Activated naive CD8-positive, alpha-beta T cell (primary cell): ENCODE data around the gene FAM240A.

Source experiments
- H3K27ac Mint-ChIP-seq: one replicate; pipeline ENCODE4 v1.8.0; 2021; ENCODE audit warnings: mixed read lengths
- H3K27me3 Mint-ChIP-seq: one replicate; pipeline ENCODE4 v1.8.0; 2021; ENCODE audit warnings: mixed read lengths
- H3K36me3 Mint-ChIP-seq: one replicate; pipeline ENCODE4 v1.8.0; 2021; ENCODE audit warnings: mixed read lengths
- H3K4me1 Mint-ChIP-seq: one replicate; pipeline ENCODE4 v1.8.0; 2021; ENCODE audit warnings: low read depth, mixed read lengths
- H3K4me3 Mint-ChIP-seq: one replicate; pipeline ENCODE4 v1.8.0; 2021; ENCODE audit warnings: mild to moderate bottlenecking, mixed read lengths
- H3K9me3 Mint-ChIP-seq: one replicate; pipeline ENCODE4 v1.8.0; 2021; ENCODE audit warnings: low read depth, mixed read lengths

The FAM240A gene

DNA sequence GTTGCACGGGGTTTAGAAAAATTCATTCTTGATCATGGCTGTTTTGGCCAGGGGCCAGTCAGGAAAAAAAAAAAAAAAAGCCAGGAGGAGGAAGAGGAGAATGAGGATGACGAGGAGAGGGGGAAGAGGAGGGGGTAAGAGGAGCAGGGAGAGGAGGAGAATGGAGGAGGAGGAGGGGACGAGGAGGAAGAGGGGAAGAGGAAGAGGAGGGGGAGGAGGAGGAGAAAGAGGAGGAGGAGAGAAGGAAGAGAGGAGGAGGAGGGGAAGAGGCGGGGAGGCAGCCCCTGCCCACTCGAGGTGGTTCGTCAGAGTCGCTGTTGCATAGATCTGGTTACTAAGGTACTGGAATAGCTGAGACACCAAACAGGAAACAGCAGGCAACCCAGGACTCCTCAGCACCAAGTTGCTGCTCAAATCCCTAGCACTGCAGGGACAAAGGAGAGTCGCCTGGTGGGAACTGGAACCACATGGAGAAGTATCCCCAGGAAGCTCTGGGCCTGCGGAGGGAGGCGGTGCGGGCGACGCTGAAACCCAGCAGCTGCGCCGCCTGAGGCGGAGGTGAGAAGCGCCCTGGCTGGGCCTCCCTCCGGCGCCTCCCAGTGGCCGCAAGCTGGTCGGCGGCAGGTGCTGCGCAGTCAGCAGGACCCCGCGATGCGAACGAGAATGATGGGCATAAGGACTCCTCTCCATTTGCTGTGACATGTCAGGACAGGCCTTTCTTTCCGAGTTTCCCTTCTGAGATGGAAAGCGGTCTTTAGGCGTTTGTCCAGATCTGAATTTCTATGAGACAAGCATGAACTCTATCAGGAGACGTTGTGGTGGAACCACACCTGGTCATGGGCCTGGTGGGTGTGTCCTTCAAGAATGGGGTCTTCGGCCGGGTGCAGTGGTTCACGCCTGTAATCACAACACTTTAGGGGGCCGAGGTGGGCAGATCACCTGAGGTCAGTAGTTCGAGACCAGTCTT lies 17.5 kb downstream of the FAM240A start:
- peak overlapping the region; percentile 43 for H3K27ac Mint-ChIP-seq
- H3K27me3 Mint-ChIP-seq, result no peaks in the 10 kb centered on the region
- H3K4me1 Mint-ChIP-seq, result peaks cover 20% of the 10 kb centered on the region
- H3K9me3 Mint-ChIP-seq, result no peaks in the 10 kb centered on the region
- H3K36me3 Mint-ChIP-seq, result no peaks in the 10 kb centered on the region
- peak overlapping the region; percentile 74 for H3K4me3 Mint-ChIP-seq

GRCh38 chr3:46632792-46633191 lies 20.5 kb downstream of the FAM240A start:
- Mint-ChIP-seq H3K27ac (no peak overlapping the region), H3K4me3 (no peak overlapping the region), H3K27me3 (peaks cover 4% of the 10 kb centered on the region), H3K9me3 (no peaks in the 10 kb centered on the region), H3K36me3 (no peaks in the 10 kb centered on the region), H3K4me1 (peaks cover 21% of the 10 kb centered on the region)

DNA sequence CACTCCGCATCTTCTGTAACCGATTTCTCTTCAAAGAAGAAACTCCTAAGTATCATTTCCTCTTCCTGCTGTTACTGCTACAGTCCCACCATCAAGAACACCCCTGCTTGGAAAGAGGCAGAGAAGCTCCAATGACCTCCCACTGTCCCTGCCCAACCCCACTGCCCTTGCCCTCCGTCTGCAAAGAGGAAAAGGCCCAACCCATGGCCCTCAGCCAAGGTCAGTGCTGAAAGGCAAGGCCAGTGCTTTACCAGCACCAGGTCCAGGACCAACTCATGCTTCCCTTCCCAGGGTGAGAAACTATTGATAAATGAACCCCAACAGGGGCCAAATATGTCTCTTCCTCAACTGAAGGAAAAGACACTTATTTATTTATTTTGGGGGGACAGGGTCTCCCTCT lies 22.5 kb downstream of the FAM240A start:
- H3K27me3 Mint-ChIP-seq, result peaks cover 4% of the 10 kb centered on the region

GRCh38 chr3:46639221-46639620 lies 26.9 kb downstream of the FAM240A start:
- Mint-ChIP-seq H3K27ac (no peak overlapping the region), H3K4me3 (no peak overlapping the region), H3K36me3 (peaks cover 7% of the 10 kb centered on the region), H3K4me1 (peaks cover 2% of the 10 kb centered on the region), H3K9me3 (peaks cover 8% of the 10 kb centered on the region), H3K27me3 (peaks cover 4% of the 10 kb centered on the region)

More for the DNA sequence above, 22.5 kb downstream of the FAM240A start:
- Mint-ChIP-seq H3K36me3 (peaks cover 3% of the 10 kb centered on the region), H3K4me1 (peaks cover 8% of the 10 kb centered on the region), H3K9me3 (no peaks in the 10 kb centered on the region), H3K4me3 (no peak overlapping the region), H3K27ac (no peak overlapping the region)

- Mint-ChIP-seq H3K27me3 (peaks cover 4% of the 10 kb centered on the region), H3K27ac (no peak overlapping the region), H3K4me3 (no peak overlapping the region), H3K4me1 (no peaks in the 10 kb centered on the region), H3K9me3 (peaks cover 8% of the 10 kb centered on the region), H3K36me3 (peaks cover 7% of the 10 kb centered on the region)
These were observed 28.6 kb downstream of the FAM240A start for GRCh38 chr3:46640927-46641326.

GRCh38 chr3:46642971-46643370 lies 30.6 kb downstream of the FAM240A start:
- Mint-ChIP-seq H3K4me1 (no peaks in the 10 kb centered on the region), H3K36me3 (peaks cover 7% of the 10 kb centered on the region), H3K27ac (no peak overlapping the region), H3K27me3 (peaks cover 5% of the 10 kb centered on the region), H3K9me3 (peaks cover 8% of the 10 kb centered on the region), H3K4me3 (no peak overlapping the region)

DNA sequence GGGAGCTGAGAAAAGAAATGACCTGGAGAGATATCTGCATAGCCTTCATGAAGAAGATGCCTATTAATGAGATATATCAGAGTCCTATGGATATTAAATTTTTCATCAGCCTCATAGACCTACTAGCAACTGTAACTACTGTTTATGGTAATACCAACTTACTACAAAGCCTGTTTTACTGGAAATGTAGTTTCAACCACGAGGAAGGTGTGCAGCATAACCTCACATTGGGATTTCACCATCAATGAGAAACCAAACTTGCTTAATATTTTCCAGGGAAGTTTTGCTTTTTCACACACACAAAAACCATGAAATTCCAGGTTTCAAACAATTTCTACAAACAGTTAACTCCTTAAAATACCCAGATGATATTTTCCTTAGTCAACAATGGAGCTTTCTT lies 31.4 kb downstream of the FAM240A start:
- Mint-ChIP-seq H3K4me3 (no peak overlapping the region), H3K9me3 (peaks cover 8% of the 10 kb centered on the region), H3K36me3 (peaks cover 7% of the 10 kb centered on the region), H3K27me3 (peaks cover 5% of the 10 kb centered on the region), H3K4me1 (no peaks in the 10 kb centered on the region), H3K27ac (no peak overlapping the region)

DNA sequence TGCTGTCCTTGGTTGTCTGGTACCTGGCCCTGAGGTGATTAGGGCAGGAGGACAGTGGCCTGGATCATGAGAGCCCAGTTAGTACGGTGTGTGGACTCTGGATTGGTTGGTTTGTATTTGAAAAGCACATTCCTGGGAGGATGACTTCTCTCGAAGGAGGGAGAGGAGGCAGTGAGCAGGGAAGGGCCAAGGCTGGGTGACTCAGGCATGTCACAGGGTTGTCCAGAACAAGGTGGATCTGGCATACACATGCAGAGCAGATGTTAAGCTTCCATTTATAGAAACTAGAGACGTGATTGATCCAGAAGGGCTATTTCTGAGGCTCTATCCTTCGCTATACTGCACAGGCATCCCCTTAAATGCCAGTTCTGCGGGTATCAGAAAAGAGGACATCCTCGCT lies 34.4 kb downstream of the FAM240A start:
- H3K9me3 Mint-ChIP-seq, result peaks cover 3% of the 10 kb centered on the region
- no peak overlapping the region for H3K4me3 Mint-ChIP-seq
- H3K36me3 Mint-ChIP-seq, result peaks cover 3% of the 10 kb centered on the region
- no peaks in the 10 kb centered on the region for H3K4me1 Mint-ChIP-seq
- H3K27me3 Mint-ChIP-seq, result peaks cover 5% of the 10 kb centered on the region
- H3K27ac Mint-ChIP-seq, result no peak overlapping the region

DNA sequence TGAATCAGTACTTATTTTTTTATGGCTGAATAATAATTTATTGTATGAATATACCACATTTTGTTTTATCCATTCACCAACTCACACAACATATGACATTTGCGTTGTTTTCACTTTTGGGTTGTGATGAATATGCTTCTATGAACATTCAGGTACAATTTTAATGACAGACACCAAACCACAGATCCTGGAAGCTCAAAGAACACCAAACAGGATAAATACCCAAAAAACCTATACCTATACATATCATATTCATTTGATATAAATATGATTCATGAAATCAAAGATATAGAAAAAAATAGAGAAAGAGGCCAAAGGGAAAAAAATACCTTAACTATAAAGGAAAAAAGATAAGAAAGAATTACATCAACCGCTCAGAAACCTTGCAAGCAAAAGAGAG lies 35.8 kb downstream of the FAM240A start:
- H3K27me3 Mint-ChIP-seq, result peaks cover 5% of the 10 kb centered on the region
- peaks cover 12% of the 10 kb centered on the region for H3K9me3 Mint-ChIP-seq
- peaks cover 8% of the 10 kb centered on the region for H3K36me3 Mint-ChIP-seq
- no peak overlapping the region for H3K27ac Mint-ChIP-seq
- no peak overlapping the region for H3K4me3 Mint-ChIP-seq
- H3K4me1 Mint-ChIP-seq, result no peaks in the 10 kb centered on the region

GRCh38 chr3:46649436-46649835 lies 37.1 kb downstream of the FAM240A start:
- Mint-ChIP-seq H3K27me3 (peaks cover 6% of the 10 kb centered on the region), H3K27ac (no peak overlapping the region), H3K36me3 (peaks cover 8% of the 10 kb centered on the region), H3K4me3 (no peak overlapping the region), H3K4me1 (no peaks in the 10 kb centered on the region), H3K9me3 (peaks cover 12% of the 10 kb centered on the region)

- peaks cover 8% of the 10 kb centered on the region for H3K36me3 Mint-ChIP-seq
- H3K27ac Mint-ChIP-seq, result no peak overlapping the region
- H3K27me3 Mint-ChIP-seq, result peaks cover 6% of the 10 kb centered on the region
- H3K4me1 Mint-ChIP-seq, result no peaks in the 10 kb centered on the region
- H3K4me3 Mint-ChIP-seq, result no peak overlapping the region
- peaks cover 12% of the 10 kb centered on the region for H3K9me3 Mint-ChIP-seq
These were observed 38.8 kb downstream of the FAM240A start for GRCh38 chr3:46651084-46651483.

GRCh38 chr3:46655271-46655670 lies 42.9 kb downstream of the FAM240A start:
- no peaks in the 10 kb centered on the region for H3K4me1 Mint-ChIP-seq
- peaks cover 8% of the 10 kb centered on the region for H3K36me3 Mint-ChIP-seq
- H3K4me3 Mint-ChIP-seq, result no peak overlapping the region
- peaks cover 1% of the 10 kb centered on the region for H3K27me3 Mint-ChIP-seq
- H3K9me3 Mint-ChIP-seq, result peaks cover 12% of the 10 kb centered on the region
- no peak overlapping the region for H3K27ac Mint-ChIP-seq

DNA sequence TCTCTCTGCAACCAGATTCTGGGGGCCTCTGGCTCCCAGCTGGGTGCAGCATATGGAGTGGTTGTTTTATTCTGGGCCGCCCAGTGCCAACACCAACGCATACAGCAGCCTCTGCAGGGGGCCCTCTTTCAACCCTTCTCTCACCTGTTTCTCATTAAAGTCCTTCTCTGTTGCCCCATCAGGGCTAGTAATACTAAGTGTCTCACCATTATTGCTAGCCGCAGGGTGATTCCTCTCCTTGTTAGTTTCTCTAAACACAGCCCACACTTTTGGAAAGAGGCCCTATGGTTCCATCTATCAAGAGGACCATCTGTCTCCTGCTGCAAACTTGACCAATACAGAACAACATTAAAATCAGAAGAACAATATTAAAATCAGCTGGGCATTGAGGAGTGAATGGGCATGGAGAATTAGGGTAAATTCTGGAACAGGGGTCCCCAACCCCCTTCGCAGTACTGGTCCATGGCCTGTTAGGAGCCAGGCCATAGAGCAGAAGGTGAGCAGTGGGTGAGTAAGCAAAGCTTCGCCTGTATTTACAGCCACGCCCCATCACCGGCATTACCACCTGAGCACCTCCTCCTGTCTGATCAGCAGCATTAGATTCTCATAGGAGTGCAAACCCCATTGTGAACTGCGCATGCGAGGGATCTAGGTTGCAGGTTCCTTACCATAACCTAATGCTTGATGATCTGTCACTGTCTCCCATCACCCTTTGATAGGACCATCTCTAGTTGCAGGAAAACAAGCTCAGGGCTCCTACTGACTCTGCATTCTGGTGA lies 44.6 kb downstream of the FAM240A start:
- Mint-ChIP-seq H3K4me1 (no peaks in the 10 kb centered on the region), H3K27me3 (peaks cover 1% of the 10 kb centered on the region), H3K36me3 (peaks cover 5% of the 10 kb centered on the region), H3K4me3 (no peak overlapping the region), H3K27ac (no peak overlapping the region), H3K9me3 (peaks cover 6% of the 10 kb centered on the region)

- H3K27me3 Mint-ChIP-seq, result no peaks in the 10 kb centered on the region
- H3K27ac Mint-ChIP-seq, result no peak overlapping the region
- no peaks in the 10 kb centered on the region for H3K9me3 Mint-ChIP-seq
- H3K4me3 Mint-ChIP-seq, result no peak overlapping the region
- H3K4me1 Mint-ChIP-seq, result no peaks in the 10 kb centered on the region
- no peaks in the 10 kb centered on the region for H3K36me3 Mint-ChIP-seq
These were observed 47.0 kb downstream of the FAM240A start for GRCh38 chr3:46659285-46659684.

DNA sequence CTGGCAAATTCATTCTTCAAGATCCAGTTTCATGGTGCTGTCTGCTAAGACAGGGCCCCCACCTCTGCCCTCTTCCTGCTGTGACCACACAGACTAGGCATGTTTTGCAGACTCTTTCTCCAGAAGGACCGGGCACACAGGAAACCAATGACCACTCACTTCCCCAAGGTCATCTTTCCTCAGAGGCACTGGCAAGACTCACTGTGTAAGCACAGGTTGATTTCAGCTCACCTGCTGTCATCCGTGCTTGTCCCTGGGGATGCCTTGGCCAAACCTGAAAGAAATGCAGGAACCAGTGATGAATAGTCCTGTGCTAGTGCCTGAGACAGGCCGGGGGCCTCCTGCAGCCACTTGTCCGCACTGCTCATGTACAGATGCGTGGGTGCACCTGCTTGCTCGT lies 47.7 kb downstream of the FAM240A start:
- H3K27ac Mint-ChIP-seq, result no peak overlapping the region
- no peak overlapping the region for H3K4me3 Mint-ChIP-seq
- H3K9me3 Mint-ChIP-seq, result no peaks in the 10 kb centered on the region
- H3K4me1 Mint-ChIP-seq, result no peaks in the 10 kb centered on the region
- no peaks in the 10 kb centered on the region for H3K36me3 Mint-ChIP-seq
- no peaks in the 10 kb centered on the region for H3K27me3 Mint-ChIP-seq
